Neural cell (in vitro differentiated cells): Measurements from ENCODE around the gene LSM10.
A peak's percentile ranks its signal among the peaks of the same experiment; 100 is the strongest.

Source experiments
- EP300 ChIP-seq: fragments of 450-650 bp; conservative IDR thresholded peaks from 2 replicates; pipeline ENCODE4 v1.6.1; 2014; ENCODE audit warnings: antibody characterized with exemption, mild to moderate bottlenecking, moderate library complexity; ENCODE audit not compliant: poor library complexity, severe bottlenecking
- EZH2 ChIP-seq: fragments of 200-600, 300-800 bp; shearing (Covaris generic), sonication (generic); IDR thresholded peaks from 2 replicates; pipeline ENCODE4 v1.6.1; 2014; ENCODE audit warnings: antibody characterized with exemption, low read length, borderline replicate concordance, mild to moderate bottlenecking; ENCODE audit not compliant: insufficient read depth, poor library complexity, severe bottlenecking
- MXI1 ChIP-seq: fragments of 450-650 bp; conservative IDR thresholded peaks from 2 replicates; pipeline ENCODE4 v1.6.1; 2014; ENCODE audit warnings: antibody characterized with exemption, mild to moderate bottlenecking; ENCODE audit not compliant: poor library complexity, severe bottlenecking
- POLR2AphosphoS5 ChIP-seq: IDR thresholded peaks from 2 replicates; pipeline ENCODE4 v1.6.1; 2012
- RAD21 ChIP-seq: fragments of 450-650 bp; conservative IDR thresholded peaks from 2 replicates; pipeline ENCODE4 v1.6.1; 2014; ENCODE audit warnings: antibody characterized with exemption, mild to moderate bottlenecking, moderate library complexity
- SMC3 ChIP-seq: fragments of 450-650 bp; conservative IDR thresholded peaks from 2 replicates; pipeline ENCODE4 v1.6.1; 2014; ENCODE audit warnings: antibody characterized with exemption, mild to moderate bottlenecking, moderate library complexity; ENCODE audit not compliant: poor library complexity
- TAF1 ChIP-seq: IDR thresholded peaks from 2 replicates; pipeline ENCODE4 v1.6.1; 2012; ENCODE audit warnings: low read depth
- TF ChIP-seq, protein P1 (sequence below): fragments of 450-650 bp; IDR thresholded peaks from 2 replicates; pipeline ENCODE4 v1.5.1; 2014; ENCODE audit warnings: antibody characterized with exemption, mild to moderate bottlenecking, moderate library complexity; ENCODE audit not compliant: poor library complexity, severe bottlenecking
- TF ChIP-seq, protein P2 (sequence below): IDR thresholded peaks from 2 replicates; pipeline ENCODE4 v1.6.1; 2012; ENCODE audit warnings: borderline replicate concordance

DNA sequence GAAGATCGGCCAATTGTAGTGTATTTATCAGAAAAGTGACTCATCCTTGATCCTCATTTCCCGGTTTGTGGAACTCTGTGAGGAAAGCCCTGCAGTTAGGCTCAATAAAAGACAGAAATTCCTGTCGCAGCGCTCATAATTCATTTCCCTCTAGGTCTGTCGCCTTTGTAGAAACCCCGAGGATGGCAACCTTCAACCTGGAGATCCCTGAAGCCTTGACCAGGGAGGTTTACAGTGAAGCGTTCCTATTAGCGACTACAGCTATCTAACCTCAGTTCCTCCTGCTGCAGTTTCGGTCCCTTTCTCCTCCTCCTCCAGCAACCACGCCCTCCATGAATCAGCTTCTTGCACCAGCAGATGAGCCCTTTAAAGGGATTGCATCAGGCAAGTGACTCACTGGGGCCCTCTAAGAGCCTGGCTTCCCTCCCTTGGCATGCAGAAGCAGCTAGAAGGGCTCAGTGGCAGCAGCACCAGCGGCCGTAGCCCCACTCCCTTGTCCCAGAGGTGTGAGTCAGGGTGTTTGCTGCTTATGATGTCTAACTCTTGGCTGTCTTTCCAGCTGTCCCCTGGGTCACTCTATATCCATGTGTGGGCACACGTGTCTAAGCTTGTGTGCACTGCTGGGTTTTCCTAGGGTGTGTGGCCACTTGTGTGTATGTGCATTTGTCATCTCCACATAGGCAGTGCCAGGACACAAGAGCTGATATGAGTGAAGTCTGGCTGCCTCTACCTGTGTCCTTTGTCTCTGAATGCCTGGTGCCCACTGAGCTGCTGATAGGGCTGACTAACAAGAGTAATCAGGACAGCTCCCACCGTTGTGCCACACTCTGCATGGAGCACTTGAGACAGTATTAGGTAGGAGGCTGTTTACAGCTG is 11.2 kb downstream of the LSM10 start:
- no peak for TF ChIP-seq EP300
- TF ChIP-seq, protein P1, sequence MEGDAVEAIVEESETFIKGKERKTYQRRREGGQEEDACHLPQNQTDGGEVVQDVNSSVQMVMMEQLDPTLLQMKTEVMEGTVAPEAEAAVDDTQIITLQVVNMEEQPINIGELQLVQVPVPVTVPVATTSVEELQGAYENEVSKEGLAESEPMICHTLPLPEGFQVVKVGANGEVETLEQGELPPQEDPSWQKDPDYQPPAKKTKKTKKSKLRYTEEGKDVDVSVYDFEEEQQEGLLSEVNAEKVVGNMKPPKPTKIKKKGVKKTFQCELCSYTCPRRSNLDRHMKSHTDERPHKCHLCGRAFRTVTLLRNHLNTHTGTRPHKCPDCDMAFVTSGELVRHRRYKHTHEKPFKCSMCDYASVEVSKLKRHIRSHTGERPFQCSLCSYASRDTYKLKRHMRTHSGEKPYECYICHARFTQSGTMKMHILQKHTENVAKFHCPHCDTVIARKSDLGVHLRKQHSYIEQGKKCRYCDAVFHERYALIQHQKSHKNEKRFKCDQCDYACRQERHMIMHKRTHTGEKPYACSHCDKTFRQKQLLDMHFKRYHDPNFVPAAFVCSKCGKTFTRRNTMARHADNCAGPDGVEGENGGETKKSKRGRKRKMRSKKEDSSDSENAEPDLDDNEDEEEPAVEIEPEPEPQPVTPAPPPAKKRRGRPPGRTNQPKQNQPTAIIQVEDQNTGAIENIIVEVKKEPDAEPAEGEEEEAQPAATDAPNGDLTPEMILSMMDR: no peak
- TF ChIP-seq SMC3: no peak
- TF ChIP-seq EZH2: no peak
- TF ChIP-seq POLR2AphosphoS5: peak; percentile 0
- TF ChIP-seq MXI1: no peak
- TF ChIP-seq, protein P2, sequence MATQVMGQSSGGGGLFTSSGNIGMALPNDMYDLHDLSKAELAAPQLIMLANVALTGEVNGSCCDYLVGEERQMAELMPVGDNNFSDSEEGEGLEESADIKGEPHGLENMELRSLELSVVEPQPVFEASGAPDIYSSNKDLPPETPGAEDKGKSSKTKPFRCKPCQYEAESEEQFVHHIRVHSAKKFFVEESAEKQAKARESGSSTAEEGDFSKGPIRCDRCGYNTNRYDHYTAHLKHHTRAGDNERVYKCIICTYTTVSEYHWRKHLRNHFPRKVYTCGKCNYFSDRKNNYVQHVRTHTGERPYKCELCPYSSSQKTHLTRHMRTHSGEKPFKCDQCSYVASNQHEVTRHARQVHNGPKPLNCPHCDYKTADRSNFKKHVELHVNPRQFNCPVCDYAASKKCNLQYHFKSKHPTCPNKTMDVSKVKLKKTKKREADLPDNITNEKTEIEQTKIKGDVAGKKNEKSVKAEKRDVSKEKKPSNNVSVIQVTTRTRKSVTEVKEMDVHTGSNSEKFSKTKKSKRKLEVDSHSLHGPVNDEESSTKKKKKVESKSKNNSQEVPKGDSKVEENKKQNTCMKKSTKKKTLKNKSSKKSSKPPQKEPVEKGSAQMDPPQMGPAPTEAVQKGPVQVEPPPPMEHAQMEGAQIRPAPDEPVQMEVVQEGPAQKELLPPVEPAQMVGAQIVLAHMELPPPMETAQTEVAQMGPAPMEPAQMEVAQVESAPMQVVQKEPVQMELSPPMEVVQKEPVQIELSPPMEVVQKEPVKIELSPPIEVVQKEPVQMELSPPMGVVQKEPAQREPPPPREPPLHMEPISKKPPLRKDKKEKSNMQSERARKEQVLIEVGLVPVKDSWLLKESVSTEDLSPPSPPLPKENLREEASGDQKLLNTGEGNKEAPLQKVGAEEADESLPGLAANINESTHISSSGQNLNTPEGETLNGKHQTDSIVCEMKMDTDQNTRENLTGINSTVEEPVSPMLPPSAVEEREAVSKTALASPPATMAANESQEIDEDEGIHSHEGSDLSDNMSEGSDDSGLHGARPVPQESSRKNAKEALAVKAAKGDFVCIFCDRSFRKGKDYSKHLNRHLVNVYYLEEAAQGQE: peak; percentile 59
- TF ChIP-seq TAF1: no peak
- TF ChIP-seq RAD21: no peak
